SU-DHL-6 (cell line): ENCODE data around the gene C6orf47.

Source experiments
- H2AFZ ChIP-seq: fragments of 200-600 bp; sonication (generic); 2 replicates; pipeline ENCODE4 v1.6.1; 2014; ENCODE audit warnings: low read depth, mild to moderate bottlenecking, moderate library complexity, mixed read lengths, antibody characterized with exemption, low read length; ENCODE audit not compliant: severe bottlenecking
- H3F3A ChIP-seq: fragments of 200-600 bp; shearing (Covaris generic); 2 replicates; pipeline ENCODE4 v1.6.0; 2016; ENCODE audit warnings: antibody characterized with exemption, mild to moderate bottlenecking; ENCODE audit not compliant: insufficient read depth
- H3K27ac ChIP-seq: fragments of 200-600 bp; sonication (generic); 2 replicates; pipeline ENCODE4 v1.5.1; 2016; ENCODE audit warnings: low read depth, mild to moderate bottlenecking, low read length, moderate library complexity, mixed read lengths
- H3K27me3 ChIP-seq: fragments of 200-600 bp; sonication (generic), shearing (Covaris generic); 2 replicates; pipeline ENCODE4 v1.6.0; 2014; ENCODE audit warnings: mild to moderate bottlenecking, low read length
- H3K36me3 ChIP-seq: fragments of 200-600 bp; sonication (generic); 2 replicates; pipeline ENCODE4 v1.6.1; 2014; ENCODE audit warnings: mild to moderate bottlenecking, low read length, mixed read lengths
- H3K4me2 ChIP-seq: fragments of 300-600, 200-600 bp; shearing (Covaris generic), sonication (generic); 2 replicates; pipeline ENCODE4 v1.6.0; 2014; ENCODE audit warnings: low read length, low read depth, mild to moderate bottlenecking; ENCODE audit not compliant: poor library complexity, severe bottlenecking
- H3K4me3 ChIP-seq: fragments of 200-600 bp; sonication (generic); 2 replicates; pipeline ENCODE4 v1.5.1; 2014; ENCODE audit warnings: antibody characterized with exemption, low read length, mild to moderate bottlenecking, mixed read lengths; ENCODE audit not compliant: insufficient read depth, poor library complexity, severe bottlenecking
- H3K79me2 ChIP-seq: fragments of 200-600 bp; sonication (generic); 2 replicates; pipeline ENCODE4 v1.6.1; 2014; ENCODE audit warnings: mild to moderate bottlenecking, low read length, moderate library complexity; ENCODE audit not compliant: insufficient read depth
- H3K9ac ChIP-seq: fragments of 200-600 bp; sonication (generic); 2 replicates; pipeline ENCODE4 v1.7.0; 2014; ENCODE audit warnings: mild to moderate bottlenecking, low read length
- H3K9me2 ChIP-seq: fragments of 200-600 bp; sonication (generic); replicated peaks from 2 replicates; pipeline ENCODE4 v1.6.1; 2014; ENCODE audit warnings: low read length; ENCODE audit not compliant: insufficient read depth
- H3K9me3 ChIP-seq: fragments of 200-600 bp; sonication (generic); 2 replicates; pipeline ENCODE4 v1.6.1; 2014; ENCODE audit warnings: low read length, mixed read lengths; ENCODE audit not compliant: insufficient read depth
- H4K20me1 ChIP-seq: fragments of 200-600 bp; sonication (generic); 2 replicates; pipeline ENCODE4 v1.6.1; 2014; ENCODE audit warnings: low read depth, mild to moderate bottlenecking, antibody characterized with exemption, low read length, moderate library complexity, mixed read lengths
- EZH2phosphoT487 ChIP-seq: fragments of 200-600 bp; sonication (generic), shearing (Covaris generic); conservative IDR thresholded peaks from 2 replicates; pipeline ENCODE4 v1.6.1; 2018; ENCODE audit warnings: mild to moderate bottlenecking, antibody characterized with exemption, low read length, moderate library complexity, mixed read lengths
- TF ChIP-seq, protein P1 (sequence below): fragments of 200-600 bp; sonication (generic); IDR thresholded peaks from one replicate; pipeline ENCODE4 v1.5.1; 2017; ENCODE audit warnings: antibody characterized with exemption, mild to moderate bottlenecking, low read length, moderate library complexity; ENCODE audit not compliant: insufficient read depth, poor library complexity, severe bottlenecking

Gene C6orf47

DNA sequence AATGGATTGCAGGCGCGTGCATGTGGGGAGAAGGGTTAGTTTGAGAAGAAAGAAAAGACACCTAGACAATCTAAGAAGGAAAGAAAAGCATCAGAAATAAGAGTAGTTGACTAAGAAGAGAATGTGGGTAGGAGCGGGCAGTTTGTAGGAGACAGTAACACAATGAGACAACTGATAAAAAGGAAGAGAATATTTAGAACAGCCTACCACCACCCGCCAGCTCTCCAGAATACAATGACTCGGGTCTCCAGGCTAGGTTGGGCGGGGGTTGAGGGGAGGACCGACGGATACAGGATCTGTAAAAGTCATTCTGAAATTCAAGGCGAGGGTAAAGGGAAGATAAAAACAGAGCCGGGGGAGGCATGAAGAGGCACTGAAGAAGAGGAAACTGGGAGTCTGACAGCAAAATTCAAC is 41.8 kb upstream of the C6orf47 start:
- Histone ChIP-seq H3K27me3 (no peaks in the 10 kb centered on the region), H4K20me1 (no peaks in the 10 kb centered on the region), H3K36me3 (0 out of 2 replicates have a peak, but pooled peaks cover 2% of the 10 kb centered on the region), H2AFZ (peak overlapping the region; percentile 71), H3K9me3 (no peaks in the 10 kb centered on the region), H3K4me3 (peak overlapping the region; percentile 82), H3K9ac (peak overlapping the region; percentile 80), H3K9me2 (no peaks in the 10 kb centered on the region), H3K27ac (peak overlapping the region; percentile 75), H3K79me2 (peaks cover 26% of the 10 kb centered on the region), H3F3A (peaks cover 13% of the 10 kb centered on the region), H3K4me2 (peak overlapping the region; percentile 84)
- TF ChIP-seq, protein P1, sequence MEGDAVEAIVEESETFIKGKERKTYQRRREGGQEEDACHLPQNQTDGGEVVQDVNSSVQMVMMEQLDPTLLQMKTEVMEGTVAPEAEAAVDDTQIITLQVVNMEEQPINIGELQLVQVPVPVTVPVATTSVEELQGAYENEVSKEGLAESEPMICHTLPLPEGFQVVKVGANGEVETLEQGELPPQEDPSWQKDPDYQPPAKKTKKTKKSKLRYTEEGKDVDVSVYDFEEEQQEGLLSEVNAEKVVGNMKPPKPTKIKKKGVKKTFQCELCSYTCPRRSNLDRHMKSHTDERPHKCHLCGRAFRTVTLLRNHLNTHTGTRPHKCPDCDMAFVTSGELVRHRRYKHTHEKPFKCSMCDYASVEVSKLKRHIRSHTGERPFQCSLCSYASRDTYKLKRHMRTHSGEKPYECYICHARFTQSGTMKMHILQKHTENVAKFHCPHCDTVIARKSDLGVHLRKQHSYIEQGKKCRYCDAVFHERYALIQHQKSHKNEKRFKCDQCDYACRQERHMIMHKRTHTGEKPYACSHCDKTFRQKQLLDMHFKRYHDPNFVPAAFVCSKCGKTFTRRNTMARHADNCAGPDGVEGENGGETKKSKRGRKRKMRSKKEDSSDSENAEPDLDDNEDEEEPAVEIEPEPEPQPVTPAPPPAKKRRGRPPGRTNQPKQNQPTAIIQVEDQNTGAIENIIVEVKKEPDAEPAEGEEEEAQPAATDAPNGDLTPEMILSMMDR, result no peak
- TF ChIP-seq EZH2phosphoT487, result no peak

DNA sequence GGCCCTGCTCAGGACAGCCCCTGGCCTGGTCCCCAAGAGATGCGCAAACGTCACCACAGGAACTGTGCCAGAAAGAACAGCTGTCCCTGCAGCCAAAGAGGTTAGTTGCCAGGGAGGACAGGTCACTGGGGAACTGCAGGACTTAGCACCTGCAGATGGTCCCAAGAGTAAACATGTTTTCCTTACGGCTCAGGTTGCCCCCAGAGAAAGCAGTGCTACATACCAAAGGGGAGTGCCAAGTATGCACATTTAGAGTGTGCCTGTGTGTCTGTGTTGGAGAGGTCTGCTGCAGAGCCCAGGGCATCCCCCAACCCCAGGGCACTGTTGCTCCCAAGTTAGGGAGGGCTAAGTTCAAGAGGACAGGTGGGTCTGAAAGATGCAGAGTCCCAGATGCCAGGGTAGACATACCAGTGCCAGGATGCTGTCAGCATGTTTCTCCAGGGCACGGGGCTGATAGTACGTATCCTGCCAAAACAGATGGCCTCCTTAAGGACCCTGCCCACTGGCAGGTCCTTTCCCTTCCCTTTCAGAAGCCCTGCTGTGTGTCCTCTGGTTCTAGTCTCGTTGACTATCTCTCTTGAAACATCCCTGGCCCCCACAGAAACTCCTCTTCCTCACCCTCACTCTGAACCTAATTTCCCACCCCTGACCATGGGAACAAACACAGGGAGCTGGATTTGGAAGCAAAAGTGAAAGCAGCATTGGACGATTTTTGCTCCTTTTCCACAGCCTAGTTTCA is 41.3 kb upstream of the C6orf47 start:
- Histone ChIP-seq H3K27ac (peak overlapping the region; percentile 75; the same call in 1 of the 2 replicates), H2AFZ (peak overlapping the region; percentile 71)

DNA sequence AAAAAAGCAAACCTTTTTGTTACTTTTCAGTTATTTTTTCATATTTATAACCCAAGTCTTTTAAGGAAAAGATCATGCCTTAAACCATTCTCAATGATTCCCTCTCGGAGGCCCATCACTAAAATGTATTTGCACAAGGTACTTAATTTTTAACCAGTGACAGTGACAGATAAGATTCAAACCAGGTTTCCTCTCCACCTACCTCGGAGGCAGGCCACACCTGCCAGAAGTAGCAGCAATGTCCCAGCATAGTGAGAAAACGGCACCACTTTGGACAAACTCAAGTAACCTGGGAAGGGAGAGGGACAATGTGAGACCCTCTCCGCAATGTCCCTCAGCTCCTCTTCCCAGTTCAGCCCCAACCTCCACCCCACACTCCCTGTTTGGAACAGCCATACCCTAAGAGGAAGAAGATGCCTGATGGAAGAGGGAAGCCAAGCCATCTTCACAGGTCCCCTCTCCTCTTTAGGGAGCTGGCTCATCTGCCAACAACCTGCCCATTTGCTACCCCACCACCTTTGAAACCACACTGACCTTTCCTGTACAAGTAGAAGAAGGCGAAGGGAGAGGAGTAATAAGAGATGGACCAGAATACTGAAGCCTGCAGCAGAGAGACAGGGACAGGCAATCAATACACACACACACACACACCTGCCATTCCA is 40.3 kb upstream of the C6orf47 start:
- H3F3A ChIP-seq, result peaks cover 13% of the 10 kb centered on the region
- H3K9me2 ChIP-seq, result no peaks in the 10 kb centered on the region
- no peaks in the 10 kb centered on the region for H4K20me1 ChIP-seq
- H3K27ac ChIP-seq, result no peak overlapping the region
- H3K4me3 ChIP-seq, result no peak overlapping the region
- peaks cover 26% of the 10 kb centered on the region for H3K79me2 ChIP-seq
- TF ChIP-seq EZH2phosphoT487, result no peak
- TF ChIP-seq, protein P1, result no peak
- peak overlapping the region; percentile 84 for H3K4me2 ChIP-seq
- H2AFZ ChIP-seq, result no peak overlapping the region
- no peaks in the 10 kb centered on the region for H3K27me3 ChIP-seq
- H3K9me3 ChIP-seq, result no peaks in the 10 kb centered on the region
- no peak overlapping the region for H3K9ac ChIP-seq
- 0 out of 2 replicates have a peak, but pooled peaks cover 2% of the 10 kb centered on the region for H3K36me3 ChIP-seq

More for the DNA sequence above, 41.3 kb upstream of the C6orf47 start:
- TF ChIP-seq, protein P1, result no peak
- no peak for TF ChIP-seq EZH2phosphoT487
- no peaks in the 10 kb centered on the region for H3K9me2 ChIP-seq
- H4K20me1 ChIP-seq, result no peaks in the 10 kb centered on the region
- 0 out of 2 replicates have a peak, but pooled peaks cover 2% of the 10 kb centered on the region for H3K36me3 ChIP-seq
- H3K9ac ChIP-seq, result peak overlapping the region; percentile 80
- H3K4me2 ChIP-seq, result peak overlapping the region; percentile 84
- peaks cover 26% of the 10 kb centered on the region for H3K79me2 ChIP-seq
- no peaks in the 10 kb centered on the region for H3K27me3 ChIP-seq
- peak overlapping the region; percentile 82 for H3K4me3 ChIP-seq
- peaks cover 13% of the 10 kb centered on the region for H3F3A ChIP-seq
- no peaks in the 10 kb centered on the region for H3K9me3 ChIP-seq
